HepG2 (cell line): ENCODE results near the gene ARCN1. TPM values are rescaled to one million over a fixed set of nuclear protein-coding genes. Genes with fewer than 3 reads are reported as not detected.

ENCODE experiments used
- ATAC-seq: fragments of 200-7000 bp; cut with Tn5 transposase; 3 replicates; pipeline ENCODE4 v1.9.1; 2020; ENCODE audit warnings: mild to moderate bottlenecking, moderate library complexity
- BruUV-seq: library from RNA; stranded (reverse); fragments of 400-500 nt; replicated peaks from 2 replicates; lab custom pipeline; 2021; lab: Mats Ljungman, UMichigan
- CTCF ChIA-PET: fragments of 300-600 bp; formaldehyde crosslinking; extraction: SDS; loops from one replicate; lab custom pipeline; 2021; ENCODE audit warnings: low total read pairs, inconsistent platforms, low intra/inter-chr PET ratio; lab: Yijun Ruan, JAX
- POLR2A ChIA-PET: fragments of 350-600 bp; sonication (Branson Sonifier 250); formaldehyde crosslinking; loops from one replicate; lab custom pipeline; 2020; ENCODE audit warnings: antibody characterized with exemption, inconsistent platforms; lab: Yijun Ruan, JAX
- DNase-seq: peaks from one replicate; pipeline ENCODE4 v3.0.0-alpha.2; 2015; ENCODE audit warnings: low spot score
- FAIRE-seq: peaks from 3 replicates; lab custom pipeline; 2011; peaks lifted over from hg19 to GRCh38; lab: Jason Lieb, UNC
- H2AFZ ChIP-seq: one replicate; pipeline ENCODE4 v1.6.1; 2011; ENCODE audit warnings: low read length, inconsistent platforms
- H3K27ac ChIP-seq: fragments of 300-600 bp; 3 replicates; pipeline ENCODE4 v1.8.0; 2011; ENCODE audit warnings: mixed run types, mild to moderate bottlenecking, mixed read lengths, low read length, inconsistent platforms; ENCODE audit not compliant: insufficient read depth; ENCODE audit errors: extremely low read length
- H3K27me3 ChIP-seq, 2 experiments: fragments of 200-600 bp in 1 of 2; 2 replicates in 1 of 2; 3 replicates in 1 of 2; pipeline versions ENCODE4 v1.6.0 to v1.8.0; 2011; ENCODE audit warnings: low read length in 2 of 2, mild to moderate bottlenecking in 2 of 2, moderate library complexity in 2 of 2, inconsistent platforms in 1 of 2; ENCODE audit not compliant: insufficient read depth in 2 of 2, control insufficient read depth in 1 of 2
- H3K36me3 ChIP-seq, 2 experiments: fragments of 200-600 bp in 1 of 2; replicated peaks in 1 of 2; 2 replicates in 1 of 2; 3 replicates in 1 of 2; pipeline versions ENCODE4 v1.5.1 to v1.8.0; 2011; ENCODE audit warnings: low read length in 2 of 2, inconsistent platforms in 1 of 2; ENCODE audit not compliant: insufficient read depth in 2 of 2, control insufficient read depth in 1 of 2
- H3K4me1 ChIP-seq: 2 replicates; pipeline ENCODE4 v1.5.1; 2012; ENCODE audit warnings: low read length, inconsistent platforms; ENCODE audit not compliant: insufficient read depth
- H3K4me2 ChIP-seq: 2 replicates; pipeline ENCODE4 v1.6.0; 2011; ENCODE audit warnings: low read depth, low read length, inconsistent platforms
- H3K4me3 ChIP-seq, 3 experiments: fragments of 200-600 bp in 1 of 3; sonication (generic), shearing (Covaris generic) in 1 of 3; replicated peaks in 1 of 3; 2 replicates each; pipeline ENCODE4 v1.5.1; 2011 to 2016; ENCODE audit warnings: low read length in 3 of 3, inconsistent platforms in 2 of 3, low read depth in 2 of 3, mild to moderate bottlenecking in 2 of 3, control low read depth in 1 of 3, mixed read lengths in 1 of 3; ENCODE audit not compliant: insufficient read depth in 1 of 3
- H3K79me2 ChIP-seq: one replicate; pipeline ENCODE4 v1.6.1; 2011; ENCODE audit warnings: low read length, inconsistent platforms; ENCODE audit not compliant: insufficient read depth
- H3K9ac ChIP-seq: 2 replicates; pipeline ENCODE4 v1.6.0; 2011; ENCODE audit warnings: mild to moderate bottlenecking, low read depth, low read length, inconsistent platforms; ENCODE audit not compliant: insufficient read depth
- H3K9me3 ChIP-seq: 2 replicates; pipeline ENCODE4 v1.5.1; 2012; ENCODE audit warnings: mild to moderate bottlenecking, low read length
- H4K20me1 ChIP-seq: 2 replicates; pipeline ENCODE4 v1.6.0; 2011; ENCODE audit warnings: inconsistent platforms, mild to moderate bottlenecking, low read length, moderate library complexity; ENCODE audit not compliant: insufficient read depth
- BRD4 ChIP-seq: sonication (generic); formaldehyde crosslinking; IDR thresholded peaks from 2 replicates; pipeline ENCODE4 v1.4.0; 2020; ENCODE audit warnings: missing genetic modification reagents
- CREB1 ChIP-seq, 2 experiments: fragments of 450-650 bp in 1 of 2; IDR thresholded peaks; 2 replicates each; pipeline ENCODE4 v1.6.1; 2016 to 2017; ENCODE audit warnings: control low read depth in 1 of 2, mild to moderate bottlenecking in 1 of 2, missing compliant biosample characterization in 1 of 2, missing genetic modification characterization in 1 of 2
- HNRNPL ChIP-seq: fragments of 200-400 bp; formaldehyde crosslinking; IDR thresholded peaks from 2 replicates; pipeline ENCODE4 v1.6.1; 2017; ENCODE audit warnings: mild to moderate bottlenecking, low read depth, low read length
- KDM6A ChIP-seq: IDR thresholded peaks from 2 replicates; pipeline ENCODE4 v1.6.1; 2016; ENCODE audit warnings: low read depth
- MBNL3 ChIP-seq: fragments of 250-450 bp; sonication (Bioruptor Pico); conservative IDR thresholded peaks from 2 replicates; pipeline ENCODE4 v1.8.0; 2022; ENCODE audit warnings: mild to moderate bottlenecking, inconsistent platforms
- MIXL1 ChIP-seq: IDR thresholded peaks from 2 replicates; pipeline ENCODE4 v1.6.1; 2016
- SMAD1 ChIP-seq: sonication (generic); formaldehyde crosslinking; IDR thresholded peaks from 2 replicates; pipeline ENCODE4 v1.4.0; 2020; ENCODE audit warnings: missing genetic modification reagents, low read depth, mild to moderate bottlenecking, borderline replicate concordance
- SMARCE1 ChIP-seq: fragments of 450-650 bp; IDR thresholded peaks from 2 replicates; pipeline ENCODE4 v1.6.1; 2017; ENCODE audit warnings: borderline replicate concordance
- SRF ChIP-seq: IDR thresholded peaks from 2 replicates; pipeline ENCODE4 v1.6.1; 2011; ENCODE audit warnings: mild to moderate bottlenecking, low read depth, low read length, moderate library complexity
- ZFP62 ChIP-seq: sonication (generic); formaldehyde crosslinking; IDR thresholded peaks from 2 replicates; pipeline ENCODE4 v1.4.0; 2020; ENCODE audit warnings: missing genetic modification reagents
- ZFP90 ChIP-seq: sonication (generic); formaldehyde crosslinking; IDR thresholded peaks from 2 replicates; pipeline ENCODE4 v1.8.0; 2022; ENCODE audit warnings: missing genetic modification reagents, mild to moderate bottlenecking, inconsistent platforms, borderline replicate concordance
- ZFX ChIP-seq: sonication (generic); formaldehyde crosslinking; IDR thresholded peaks from 2 replicates; pipeline ENCODE4 v1.4.0; 2020; ENCODE audit warnings: mild to moderate bottlenecking, low read depth, missing genetic modification reagents, moderate library complexity
- ZFY ChIP-seq: sonication (generic); formaldehyde crosslinking; IDR thresholded peaks from 2 replicates; pipeline ENCODE4 v1.4.0; 2020; ENCODE audit warnings: missing genetic modification reagents
- ZNF101 ChIP-seq: sonication (generic); formaldehyde crosslinking; IDR thresholded peaks from 2 replicates; pipeline ENCODE4 v1.4.0; 2020; ENCODE audit warnings: mild to moderate bottlenecking, low read depth, missing genetic modification reagents, borderline replicate concordance
- ZNF772 ChIP-seq: sonication (generic); formaldehyde crosslinking; IDR thresholded peaks from 2 replicates; pipeline ENCODE4 v1.5.0; 2020; ENCODE audit warnings: mild to moderate bottlenecking, missing genetic modification reagents
- ZSCAN31 ChIP-seq: sonication (generic); formaldehyde crosslinking; IDR thresholded peaks from 2 replicates; pipeline ENCODE4 v1.5.0; 2020; ENCODE audit warnings: low read depth, mild to moderate bottlenecking, missing genetic modification reagents
- ZSCAN9 ChIP-seq: IDR thresholded peaks from 2 replicates; pipeline ENCODE4 v1.6.1; 2016; ENCODE audit warnings: borderline replicate concordance
- WGBS: methylation state at CpG from one replicate; pipeline ENCODE4 v1.1.6; 2017; ENCODE audit warnings: low lambda C conversion rate; 5-methylcytosine and 5-hydroxymethylcytosine counted together
- in situ Hi-C: cut with HindIII; loops from 2 replicates; pipeline ENCODE4 v1.10.0; 2017; ENCODE audit warnings: low pct_unique_long_range_greater_than_20kb; ENCODE audit not compliant: extremely low pct_ligation_motif_present
- intact Hi-C: fragments of 100-400 bp; cut with micrococcal nuclease; formaldehyde crosslinking; loops from one replicate; pipeline ENCODE4 v1.10.0; 2022; ENCODE audit not compliant: unreplicated experiment
- polyA plus RNA-seq, 8 experiments: library from polyadenylated mRNA; depleted of rRNA in 3 of 8; stranded (reverse) in 7 of 8; unstranded in 1 of 8; fragments of >200 nt; fragmentation: Illumina TruSeq in 4 of 8; extraction: Trizol in 4 of 8; gene quantifications; 2 replicates each; pipeline versions ENCODE4 v1.2.1 to v1.2.3, GENCODE V29; 2011 to 2016; ENCODE audit warnings: low read depth in 4 of 8, missing spikeins in 1 of 8, mixed read lengths in 1 of 8; ENCODE audit not compliant: insufficient read depth in 1 of 8
- total RNA-seq, 5 experiments: library from RNA; depleted of rRNA; stranded (reverse); fragments of >200 nt; fragmentation: Illumina TruSeq; extraction: Trizol; gene quantifications; 2 replicates each; pipeline ENCODE4 v1.2.3, GENCODE V29; 2016; ENCODE audit warnings: low read depth in 1 of 5
- TF ChIP-seq, protein P1 (sequence below): sonication (generic); formaldehyde crosslinking; IDR thresholded peaks from 2 replicates; pipeline ENCODE4 v1.5.1; 2020; ENCODE audit warnings: mild to moderate bottlenecking, missing genetic modification reagents, moderate library complexity
- TF ChIP-seq, protein P2 (sequence below): IDR thresholded peaks from 2 replicates; pipeline ENCODE4 v1.6.1; 2016; ENCODE audit warnings: low read depth, control low read depth
- TF ChIP-seq, protein P3 (sequence below): sonication (generic); formaldehyde crosslinking; conservative IDR thresholded peaks from 2 replicates; pipeline ENCODE4 v1.8.0; 2022; ENCODE audit warnings: missing genetic modification reagents

ARCN1 gene
- total and polyA plus RNA-seq, 2 of the 13 experiments (the other 11 are each of a cell fraction or from before 2014, with no cell fraction given), result 148 to 200 TPM

DNA sequence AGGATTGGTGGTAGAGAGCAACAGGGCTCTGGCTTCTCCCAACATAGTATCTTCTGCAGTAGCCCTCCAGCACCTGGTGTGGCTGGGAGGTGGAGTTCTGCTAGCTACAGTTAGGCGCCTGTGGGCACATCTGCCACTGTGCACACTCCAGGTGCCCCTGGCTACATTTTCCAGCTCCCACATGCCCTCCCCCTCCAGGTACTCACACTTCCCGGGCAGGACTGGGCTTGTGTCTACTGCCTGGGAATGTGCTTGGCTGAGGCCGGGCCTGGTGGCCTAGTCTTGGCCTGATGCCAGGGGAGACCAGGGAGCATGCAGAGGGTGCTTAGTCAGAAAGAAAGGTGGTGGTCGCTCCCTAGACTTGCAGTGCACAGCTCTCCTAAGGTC, 51.1 kb downstream of the ARCN1 start:
- FAIRE-seq (no peak), DNase-seq (peak; percentile 46), ATAC-seq (no peak)
- WGBS, result 34% methylated on average over 3 of the region's 4 CpGs
- peak overlapping the region in 2 of 3 experiments; percentile 10 to 47; a peak in 2 of 6 replicates for H3K4me3 ChIP-seq
- peak overlapping the region; percentile 82 for H3K9ac ChIP-seq
- no TSS peak for BruUV-seq
- in situ Hi-C loops, result no loop called here
- H3K36me3 ChIP-seq, result peaks cover 13 to 22% of the 10 kb centered on the region in 2 experiments; a peak in 4 of 5 replicates
- POLR2A ChIA-PET, result interaction anchor here (1.4 kb wide), 1 partner anchor 11 kb away, joined by 5 read pairs; no protein-coding TSS in a partner anchor
- no peaks in the 10 kb centered on the region for H3K9me3 ChIP-seq
- no peak overlapping the region for H3K27ac ChIP-seq
- peak overlapping the region; percentile 98 for H3K4me2 ChIP-seq
- CTCF ChIA-PET, result no interaction called here
- H3K27me3 ChIP-seq, result no peaks in the 10 kb centered on the region; a peak in 1 of 5 replicates
- H3K4me1 ChIP-seq, result peaks cover 46% of the 10 kb centered on the region
- no peaks in the 10 kb centered on the region for H4K20me1 ChIP-seq
- no peak overlapping the region for H2AFZ ChIP-seq
- peaks cover 9% of the 10 kb centered on the region for H3K79me2 ChIP-seq
- intact Hi-C loops, result loop anchor here (5.0 kb wide), 1 partner anchor 34 kb away; no protein-coding TSS in a partner anchor
- TF ChIP-seq KDM6A (CRISPR knock-in tag), result no peak
- TF ChIP-seq ZFX (CRISPR knock-in tag), result peak; percentile 69
- TF ChIP-seq, protein P1, sequence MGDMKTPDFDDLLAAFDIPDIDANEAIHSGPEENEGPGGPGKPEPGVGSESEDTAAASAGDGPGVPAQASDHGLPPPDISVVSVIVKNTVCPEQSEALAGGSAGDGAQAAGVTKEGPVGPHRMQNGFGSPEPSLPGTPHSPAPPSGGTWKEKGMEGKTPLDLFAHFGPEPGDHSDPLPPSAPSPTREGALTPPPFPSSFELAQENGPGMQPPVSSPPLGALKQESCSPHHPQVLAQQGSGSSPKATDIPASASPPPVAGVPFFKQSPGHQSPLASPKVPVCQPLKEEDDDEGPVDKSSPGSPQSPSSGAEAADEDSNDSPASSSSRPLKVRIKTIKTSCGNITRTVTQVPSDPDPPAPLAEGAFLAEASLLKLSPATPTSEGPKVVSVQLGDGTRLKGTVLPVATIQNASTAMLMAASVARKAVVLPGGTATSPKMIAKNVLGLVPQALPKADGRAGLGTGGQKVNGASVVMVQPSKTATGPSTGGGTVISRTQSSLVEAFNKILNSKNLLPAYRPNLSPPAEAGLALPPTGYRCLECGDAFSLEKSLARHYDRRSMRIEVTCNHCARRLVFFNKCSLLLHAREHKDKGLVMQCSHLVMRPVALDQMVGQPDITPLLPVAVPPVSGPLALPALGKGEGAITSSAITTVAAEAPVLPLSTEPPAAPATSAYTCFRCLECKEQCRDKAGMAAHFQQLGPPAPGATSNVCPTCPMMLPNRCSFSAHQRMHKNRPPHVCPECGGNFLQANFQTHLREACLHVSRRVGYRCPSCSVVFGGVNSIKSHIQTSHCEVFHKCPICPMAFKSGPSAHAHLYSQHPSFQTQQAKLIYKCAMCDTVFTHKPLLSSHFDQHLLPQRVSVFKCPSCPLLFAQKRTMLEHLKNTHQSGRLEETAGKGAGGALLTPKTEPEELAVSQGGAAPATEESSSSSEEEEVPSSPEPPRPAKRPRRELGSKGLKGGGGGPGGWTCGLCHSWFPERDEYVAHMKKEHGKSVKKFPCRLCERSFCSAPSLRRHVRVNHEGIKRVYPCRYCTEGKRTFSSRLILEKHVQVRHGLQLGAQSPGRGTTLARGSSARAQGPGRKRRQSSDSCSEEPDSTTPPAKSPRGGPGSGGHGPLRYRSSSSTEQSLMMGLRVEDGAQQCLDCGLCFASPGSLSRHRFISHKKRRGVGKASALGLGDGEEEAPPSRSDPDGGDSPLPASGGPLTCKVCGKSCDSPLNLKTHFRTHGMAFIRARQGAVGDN (CRISPR knock-in tag), result peak; percentile 65
- TF ChIP-seq BRD4 (CRISPR knock-in tag), result no peak
- TF ChIP-seq SMAD1 (CRISPR knock-in tag), result no peak
- TF ChIP-seq ZSCAN31 (CRISPR knock-in tag), result no peak
- TF ChIP-seq SMARCE1, result no peak
- TF ChIP-seq MBNL3 (CRISPR knock-in tag), result no peak
- 0 out of 2 replicates have a peak, but pooled peaks have one; percentile 17 for TF ChIP-seq HNRNPL
- TF ChIP-seq CREB1 (IDR thresholded peaks at IDR 0.05), result no peak
- TF ChIP-seq CREB1 (CRISPR knock-in tag; IDR thresholded peaks at IDR 0.05), result no peak
- TF ChIP-seq ZSCAN9 (CRISPR knock-in tag), result no peak
- TF ChIP-seq SRF, result no peak
- TF ChIP-seq, protein P2, sequence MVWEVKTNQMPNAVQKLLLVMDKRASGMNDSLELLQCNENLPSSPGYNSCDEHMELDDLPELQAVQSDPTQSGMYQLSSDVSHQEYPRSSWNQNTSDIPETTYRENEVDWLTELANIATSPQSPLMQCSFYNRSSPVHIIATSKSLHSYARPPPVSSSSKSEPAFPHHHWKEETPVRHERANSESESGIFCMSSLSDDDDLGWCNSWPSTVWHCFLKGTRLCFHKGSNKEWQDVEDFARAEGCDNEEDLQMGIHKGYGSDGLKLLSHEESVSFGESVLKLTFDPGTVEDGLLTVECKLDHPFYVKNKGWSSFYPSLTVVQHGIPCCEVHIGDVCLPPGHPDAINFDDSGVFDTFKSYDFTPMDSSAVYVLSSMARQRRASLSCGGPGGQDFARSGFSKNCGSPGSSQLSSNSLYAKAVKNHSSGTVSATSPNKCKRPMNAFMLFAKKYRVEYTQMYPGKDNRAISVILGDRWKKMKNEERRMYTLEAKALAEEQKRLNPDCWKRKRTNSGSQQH, result no peak
- TF ChIP-seq MIXL1 (CRISPR knock-in tag), result no peak
- no peak for TF ChIP-seq ZNF772 (CRISPR knock-in tag)
- TF ChIP-seq ZFY (CRISPR knock-in tag), result peak; percentile 18; the same call in 1 of the 2 replicates
- TF ChIP-seq ZFP90 (CRISPR knock-in tag), result no peak
- TF ChIP-seq ZFP62 (CRISPR knock-in tag), result no peak
- TF ChIP-seq, protein P3, sequence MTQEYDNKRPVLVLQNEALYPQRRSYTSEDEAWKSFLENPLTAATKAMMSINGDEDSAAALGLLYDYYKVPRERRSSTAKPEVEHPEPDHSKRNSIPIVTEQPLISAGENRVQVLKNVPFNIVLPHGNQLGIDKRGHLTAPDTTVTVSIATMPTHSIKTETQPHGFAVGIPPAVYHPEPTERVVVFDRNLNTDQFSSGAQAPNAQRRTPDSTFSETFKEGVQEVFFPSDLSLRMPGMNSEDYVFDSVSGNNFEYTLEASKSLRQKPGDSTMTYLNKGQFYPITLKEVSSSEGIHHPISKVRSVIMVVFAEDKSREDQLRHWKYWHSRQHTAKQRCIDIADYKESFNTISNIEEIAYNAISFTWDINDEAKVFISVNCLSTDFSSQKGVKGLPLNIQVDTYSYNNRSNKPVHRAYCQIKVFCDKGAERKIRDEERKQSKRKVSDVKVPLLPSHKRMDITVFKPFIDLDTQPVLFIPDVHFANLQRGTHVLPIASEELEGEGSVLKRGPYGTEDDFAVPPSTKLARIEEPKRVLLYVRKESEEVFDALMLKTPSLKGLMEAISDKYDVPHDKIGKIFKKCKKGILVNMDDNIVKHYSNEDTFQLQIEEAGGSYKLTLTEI (CRISPR knock-in tag), result no peak
- TF ChIP-seq ZNF101, result no peak
